ENCODE results near the gene PCTP.

DNA sequence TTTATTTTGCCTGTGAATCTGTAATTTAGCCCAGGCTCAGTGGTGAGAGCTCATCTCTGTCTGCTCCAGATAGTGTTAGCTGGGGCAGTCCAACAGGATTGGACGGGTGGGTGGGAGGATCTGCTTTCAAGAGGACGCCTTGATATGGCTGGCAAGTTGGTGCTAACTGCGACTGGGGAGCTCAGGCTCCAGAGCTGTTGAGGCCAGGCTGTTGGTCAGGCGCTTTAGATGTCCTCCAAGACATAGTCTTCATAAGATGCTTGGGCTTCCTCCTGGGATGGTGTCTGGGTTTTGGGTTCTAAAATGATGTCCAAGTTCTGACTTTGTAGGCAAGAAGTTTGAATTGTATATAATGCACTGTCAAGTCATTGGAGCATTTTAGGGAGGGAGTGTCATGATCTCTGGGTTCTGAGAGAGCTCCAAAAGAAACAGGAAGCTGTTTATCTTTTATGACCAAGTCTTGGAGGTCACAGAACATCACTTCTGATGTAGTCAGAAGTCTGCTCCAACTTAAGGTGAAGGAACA, 12.8 kb upstream of the PCTP start:
- TF ChIP-seq EZH2 (IDR thresholded peaks at IDR 0.05; ENCODE audit: low read depth): no peak
- TF ChIP-seq, protein P1, sequence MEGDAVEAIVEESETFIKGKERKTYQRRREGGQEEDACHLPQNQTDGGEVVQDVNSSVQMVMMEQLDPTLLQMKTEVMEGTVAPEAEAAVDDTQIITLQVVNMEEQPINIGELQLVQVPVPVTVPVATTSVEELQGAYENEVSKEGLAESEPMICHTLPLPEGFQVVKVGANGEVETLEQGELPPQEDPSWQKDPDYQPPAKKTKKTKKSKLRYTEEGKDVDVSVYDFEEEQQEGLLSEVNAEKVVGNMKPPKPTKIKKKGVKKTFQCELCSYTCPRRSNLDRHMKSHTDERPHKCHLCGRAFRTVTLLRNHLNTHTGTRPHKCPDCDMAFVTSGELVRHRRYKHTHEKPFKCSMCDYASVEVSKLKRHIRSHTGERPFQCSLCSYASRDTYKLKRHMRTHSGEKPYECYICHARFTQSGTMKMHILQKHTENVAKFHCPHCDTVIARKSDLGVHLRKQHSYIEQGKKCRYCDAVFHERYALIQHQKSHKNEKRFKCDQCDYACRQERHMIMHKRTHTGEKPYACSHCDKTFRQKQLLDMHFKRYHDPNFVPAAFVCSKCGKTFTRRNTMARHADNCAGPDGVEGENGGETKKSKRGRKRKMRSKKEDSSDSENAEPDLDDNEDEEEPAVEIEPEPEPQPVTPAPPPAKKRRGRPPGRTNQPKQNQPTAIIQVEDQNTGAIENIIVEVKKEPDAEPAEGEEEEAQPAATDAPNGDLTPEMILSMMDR (conservative IDR thresholded peaks at IDR 0.05): no peak

All from PC-9 (cell line).